HepG2 (cell line): ENCODE results near the gene CORO7. TPM values are rescaled to one million over a fixed set of nuclear protein-coding genes. Genes with fewer than 3 reads are reported as not detected.

Experiments
- ELF3 ChIP-seq: IDR thresholded peaks from 2 replicates; pipeline ENCODE4 v1.6.1; 2016; ENCODE audit warnings: missing genetic modification reagents, missing compliant biosample characterization
- EP300 ChIP-seq, 3 experiments: sonication (generic) in 1 of 3; formaldehyde crosslinking in 1 of 3; IDR thresholded peaks; 2 replicates each; pipeline versions ENCODE4 v1.5.1 to v1.6.1; 2011 to 2020; ENCODE audit warnings: low read depth in 2 of 3, low read length in 2 of 3, borderline replicate concordance in 1 of 3, improper control_type of control experiment in 1 of 3, mild to moderate bottlenecking in 1 of 3, missing genetic modification reagents in 1 of 3, moderate library complexity in 1 of 3
- ESRRA ChIP-seq: sonication (generic); formaldehyde crosslinking; IDR thresholded peaks from 2 replicates; pipeline ENCODE4 v1.5.1; 2020; ENCODE audit warnings: mild to moderate bottlenecking, low read depth, missing genetic modification reagents
- KDM2A ChIP-seq: sonication (generic); formaldehyde crosslinking; IDR thresholded peaks from 2 replicates; pipeline ENCODE4 v1.4.0; 2020; ENCODE audit warnings: low read depth, missing genetic modification reagents, borderline replicate concordance
- KLF16 ChIP-seq, 2 experiments: sonication (generic) in 1 of 2; formaldehyde crosslinking in 1 of 2; IDR thresholded peaks; 2 replicates each; pipeline versions ENCODE4 v1.6.1 to v1.8.0; 2016 to 2023; ENCODE audit warnings: missing genetic modification reagents in 2 of 2, missing compliant biosample characterization in 1 of 2
- MAFF ChIP-seq: IDR thresholded peaks from 2 replicates; pipeline ENCODE4 v1.6.1; 2011; ENCODE audit warnings: low read depth, low read length, improper control_type of control experiment
- MIER3 ChIP-seq: IDR thresholded peaks from 2 replicates; pipeline ENCODE4 v1.6.1; 2016; ENCODE audit warnings: missing compliant biosample characterization, borderline replicate concordance
- RARG ChIP-seq: sonication (generic); formaldehyde crosslinking; IDR thresholded peaks from 2 replicates; pipeline ENCODE4 v1.4.0; 2020; ENCODE audit warnings: low read depth, mild to moderate bottlenecking, missing genetic modification reagents
- SOX6 ChIP-seq, 2 experiments: fragments of 450-650 bp in 1 of 2; sonication (generic) in 1 of 2; formaldehyde crosslinking in 1 of 2; IDR thresholded peaks; 2 replicates each; pipeline versions ENCODE4 v1.4.0 to v1.6.1; 2017 to 2020; ENCODE audit warnings: antibody characterized with exemption in 1 of 2, mild to moderate bottlenecking in 1 of 2, missing genetic modification reagents in 1 of 2
- TBX2 ChIP-seq: sonication (generic); formaldehyde crosslinking; IDR thresholded peaks from 2 replicates; pipeline ENCODE4 v1.5.0; 2020; ENCODE audit warnings: missing genetic modification reagents, mild to moderate bottlenecking, borderline replicate concordance
- ZNF143 ChIP-seq: sonication (generic); formaldehyde crosslinking; IDR thresholded peaks from 2 replicates; pipeline ENCODE4 v1.4.0; 2020; ENCODE audit warnings: missing genetic modification reagents
- ZNF44 ChIP-seq: sonication (generic); formaldehyde crosslinking; IDR thresholded peaks from 2 replicates; pipeline ENCODE4 v1.5.1; 2020; ENCODE audit warnings: mild to moderate bottlenecking, missing genetic modification reagents
- ZNF546 ChIP-seq: sonication (generic); formaldehyde crosslinking; conservative IDR thresholded peaks from 2 replicates; pipeline ENCODE4 v1.8.1; 2023; ENCODE audit warnings: mild to moderate bottlenecking, missing genetic modification reagents
- ZNF562 ChIP-seq: sonication (generic); formaldehyde crosslinking; IDR thresholded peaks from 2 replicates; pipeline ENCODE4 v1.8.0; 2022; ENCODE audit warnings: missing genetic modification reagents, borderline replicate concordance
- ZNF766 ChIP-seq: sonication (generic); formaldehyde crosslinking; IDR thresholded peaks from 2 replicates; pipeline ENCODE4 v1.5.0; 2020; ENCODE audit warnings: missing genetic modification reagents, borderline replicate concordance
- polyA plus RNA-seq, 8 experiments: library from polyadenylated mRNA; depleted of rRNA in 3 of 8; stranded (reverse) in 7 of 8; unstranded in 1 of 8; fragments of >200 nt; fragmentation: Illumina TruSeq in 4 of 8; extraction: Trizol in 4 of 8; gene quantifications; 2 replicates each; pipeline versions ENCODE4 v1.2.1 to v1.2.3, GENCODE V29; 2011 to 2016; ENCODE audit warnings: low read depth in 4 of 8, missing spikeins in 1 of 8, mixed read lengths in 1 of 8; ENCODE audit not compliant: insufficient read depth in 1 of 8
- total RNA-seq, 5 experiments: library from RNA; depleted of rRNA; stranded (reverse); fragments of >200 nt; fragmentation: Illumina TruSeq; extraction: Trizol; gene quantifications; 2 replicates each; pipeline ENCODE4 v1.2.3, GENCODE V29; 2016; ENCODE audit warnings: low read depth in 1 of 5
- TF ChIP-seq, protein P1 (sequence below): sonication (generic); formaldehyde crosslinking; conservative IDR thresholded peaks from 2 replicates; pipeline ENCODE4 v1.4.0; 2020; ENCODE audit warnings: missing genetic modification reagents
- TF ChIP-seq, protein P2 (sequence below): sonication (generic); formaldehyde crosslinking; IDR thresholded peaks from 2 replicates; pipeline ENCODE4 v1.4.0; 2020; ENCODE audit warnings: missing genetic modification reagents, mild to moderate bottlenecking, borderline replicate concordance
- TF ChIP-seq, protein P3 (sequence below): IDR thresholded peaks from 2 replicates; pipeline ENCODE4 v1.6.1; 2016; ENCODE audit warnings: mild to moderate bottlenecking
- TF ChIP-seq, protein P4 (sequence below): sonication (generic); formaldehyde crosslinking; IDR thresholded peaks from 2 replicates; pipeline ENCODE4 v1.4.0; 2020; ENCODE audit warnings: low read depth, mild to moderate bottlenecking, missing genetic modification reagents
- TF ChIP-seq, protein P5 (sequence below): sonication (generic); formaldehyde crosslinking; IDR thresholded peaks from 2 replicates; pipeline ENCODE4 v1.4.0; 2020; ENCODE audit warnings: missing genetic modification reagents, low read depth, mild to moderate bottlenecking, borderline replicate concordance

CORO7 gene
- total and polyA plus RNA-seq, 2 of the 13 experiments (the other 11 are each of a cell fraction or from before 2014, with no cell fraction given) = 9.9 to 14.3 TPM

DNA sequence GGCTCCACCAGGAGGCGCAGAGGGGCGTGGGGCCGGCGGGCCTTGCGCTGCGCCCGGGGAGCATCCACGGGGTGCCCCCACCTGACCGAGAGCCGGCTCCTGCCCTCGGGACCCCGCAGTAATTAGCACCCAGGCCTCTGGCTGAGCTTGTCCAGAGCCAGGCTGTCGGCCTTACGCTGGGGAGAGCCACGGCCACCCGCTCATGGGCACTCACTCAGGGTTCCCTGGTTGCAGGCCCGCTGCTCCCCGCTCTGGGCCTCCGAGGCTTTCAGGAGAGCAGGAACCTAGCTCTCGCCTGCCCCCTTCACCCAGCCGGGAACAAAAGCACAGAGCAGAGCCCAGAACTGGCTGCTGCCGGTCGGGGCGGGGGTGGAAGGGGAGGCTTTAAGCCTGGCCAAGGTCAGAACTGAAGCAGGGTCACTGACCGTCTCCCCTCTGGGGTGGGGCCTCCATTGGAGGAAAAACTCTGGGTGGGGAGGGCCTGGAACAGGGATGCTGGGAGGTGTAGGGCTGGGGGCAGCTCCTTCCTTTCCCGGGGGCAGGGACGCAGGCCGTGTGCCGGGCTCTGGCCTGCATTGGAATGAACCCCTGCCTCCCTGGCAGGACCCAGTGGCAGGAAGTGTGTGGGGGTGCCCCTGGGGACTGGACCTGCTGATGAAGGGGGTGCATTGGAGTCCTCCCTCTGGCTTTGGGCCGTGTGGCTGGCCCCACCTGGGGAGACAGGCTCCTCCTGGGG, 88.2 kb downstream of the CORO7 start (continued):
- no peak; the same call in 1 of the 2 replicates for TF ChIP-seq MIER3
- peak; percentile 93 for TF ChIP-seq ESRRA (CRISPR knock-in tag)
- TF ChIP-seq ZNF143 (CRISPR knock-in tag) = peak; percentile 35
- TF ChIP-seq KLF16 (CRISPR knock-in tag; IDR thresholded peaks at IDR 0.05) = peak in 1 of 2 experiments; percentile 49; a peak in 1 of 4 replicates
- TF ChIP-seq, protein P1, sequence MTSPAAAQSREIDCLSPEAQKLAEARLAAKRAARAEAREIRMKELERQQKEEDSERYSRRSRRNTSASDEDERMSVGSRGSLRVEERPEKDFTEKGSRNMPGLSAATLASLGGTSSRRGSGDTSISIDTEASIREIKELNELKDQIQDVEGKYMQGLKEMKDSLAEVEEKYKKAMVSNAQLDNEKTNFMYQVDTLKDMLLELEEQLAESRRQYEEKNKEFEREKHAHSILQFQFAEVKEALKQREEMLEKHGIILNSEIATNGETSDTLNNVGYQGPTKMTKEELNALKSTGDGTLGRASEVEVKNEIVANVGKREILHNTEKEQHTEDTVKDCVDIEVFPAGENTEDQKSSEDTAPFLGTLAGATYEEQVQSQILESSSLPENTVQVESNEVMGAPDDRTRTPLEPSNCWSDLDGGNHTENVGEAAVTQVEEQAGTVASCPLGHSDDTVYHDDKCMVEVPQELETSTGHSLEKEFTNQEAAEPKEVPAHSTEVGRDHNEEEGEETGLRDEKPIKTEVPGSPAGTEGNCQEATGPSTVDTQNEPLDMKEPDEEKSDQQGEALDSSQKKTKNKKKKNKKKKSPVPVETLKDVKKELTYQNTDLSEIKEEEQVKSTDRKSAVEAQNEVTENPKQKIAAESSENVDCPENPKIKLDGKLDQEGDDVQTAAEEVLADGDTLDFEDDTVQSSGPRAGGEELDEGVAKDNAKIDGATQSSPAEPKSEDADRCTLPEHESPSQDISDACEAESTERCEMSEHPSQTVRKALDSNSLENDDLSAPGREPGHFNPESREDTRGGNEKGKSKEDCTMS = no peak; the same call in 1 of the 2 replicates
- no peak for TF ChIP-seq ZNF562 (CRISPR knock-in tag)
- TF ChIP-seq ZNF44 (CRISPR knock-in tag) = 0 out of 2 replicates have a peak, but pooled peaks have one; percentile 14
- TF ChIP-seq, protein P2, sequence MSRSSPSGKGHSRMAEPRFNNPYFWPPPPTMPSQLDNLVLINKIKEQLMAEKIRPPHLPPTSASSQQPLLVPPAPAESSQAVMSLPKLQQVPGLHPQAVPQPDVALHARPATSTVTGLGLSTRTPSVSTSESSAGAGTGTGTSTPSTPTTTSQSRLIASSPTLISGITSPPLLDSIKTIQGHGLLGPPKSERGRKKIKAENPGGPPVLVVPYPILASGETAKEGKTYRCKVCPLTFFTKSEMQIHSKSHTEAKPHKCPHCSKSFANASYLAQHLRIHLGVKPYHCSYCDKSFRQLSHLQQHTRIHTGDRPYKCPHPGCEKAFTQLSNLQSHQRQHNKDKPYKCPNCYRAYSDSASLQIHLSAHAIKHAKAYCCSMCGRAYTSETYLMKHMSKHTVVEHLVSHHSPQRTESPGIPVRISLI = no peak
- peak; percentile 47; the same call in 1 of the 2 replicates for TF ChIP-seq ZNF766 (CRISPR knock-in tag)
- TF ChIP-seq, protein P3, sequence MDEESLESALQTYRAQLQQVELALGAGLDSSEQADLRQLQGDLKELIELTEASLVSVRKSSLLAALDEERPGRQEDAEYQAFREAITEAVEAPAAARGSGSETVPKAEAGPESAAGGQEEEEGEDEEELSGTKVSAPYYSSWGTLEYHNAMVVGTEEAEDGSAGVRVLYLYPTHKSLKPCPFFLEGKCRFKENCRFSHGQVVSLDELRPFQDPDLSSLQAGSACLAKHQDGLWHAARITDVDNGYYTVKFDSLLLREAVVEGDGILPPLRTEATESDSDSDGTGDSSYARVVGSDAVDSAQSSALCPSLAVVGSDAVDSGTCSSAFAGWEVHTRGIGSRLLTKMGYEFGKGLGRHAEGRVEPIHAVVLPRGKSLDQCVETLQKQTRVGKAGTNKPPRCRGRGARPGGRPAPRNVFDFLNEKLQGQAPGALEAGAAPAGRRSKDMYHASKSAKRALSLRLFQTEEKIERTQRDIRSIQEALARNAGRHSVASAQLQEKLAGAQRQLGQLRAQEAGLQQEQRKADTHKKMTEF (CRISPR knock-in tag) = peak; percentile 77
- TF ChIP-seq EP300 (IDR thresholded peaks at IDR 0.05; ENCODE audit: low read depth in 2 of 2, low read length in 2 of 2) = 0 out of 4 replicates have a peak, but pooled peaks of 1 of the 2 experiments have one; percentile 23
- no peak for TF ChIP-seq EP300 (CRISPR knock-in tag; IDR thresholded peaks at IDR 0.05; ENCODE audit: borderline replicate concordance)
- TF ChIP-seq, protein P4, sequence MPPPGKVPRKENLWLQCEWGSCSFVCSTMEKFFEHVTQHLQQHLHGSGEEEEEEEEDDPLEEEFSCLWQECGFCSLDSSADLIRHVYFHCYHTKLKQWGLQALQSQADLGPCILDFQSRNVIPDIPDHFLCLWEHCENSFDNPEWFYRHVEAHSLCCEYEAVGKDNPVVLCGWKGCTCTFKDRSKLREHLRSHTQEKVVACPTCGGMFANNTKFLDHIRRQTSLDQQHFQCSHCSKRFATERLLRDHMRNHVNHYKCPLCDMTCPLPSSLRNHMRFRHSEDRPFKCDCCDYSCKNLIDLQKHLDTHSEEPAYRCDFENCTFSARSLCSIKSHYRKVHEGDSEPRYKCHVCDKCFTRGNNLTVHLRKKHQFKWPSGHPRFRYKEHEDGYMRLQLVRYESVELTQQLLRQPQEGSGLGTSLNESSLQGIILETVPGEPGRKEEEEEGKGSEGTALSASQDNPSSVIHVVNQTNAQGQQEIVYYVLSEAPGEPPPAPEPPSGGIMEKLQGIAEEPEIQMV (CRISPR knock-in tag) = 0 out of 2 replicates have a peak, but pooled peaks have one; percentile 21
- TF ChIP-seq SOX6 (IDR thresholded peaks at IDR 0.05) = no peak
- TF ChIP-seq SOX6 (CRISPR knock-in tag; IDR thresholded peaks at IDR 0.05) = peak; percentile 84
- TF ChIP-seq ELF3 (CRISPR knock-in tag) = peak; percentile 68
- no peak for TF ChIP-seq RARG
- TF ChIP-seq, protein P5, sequence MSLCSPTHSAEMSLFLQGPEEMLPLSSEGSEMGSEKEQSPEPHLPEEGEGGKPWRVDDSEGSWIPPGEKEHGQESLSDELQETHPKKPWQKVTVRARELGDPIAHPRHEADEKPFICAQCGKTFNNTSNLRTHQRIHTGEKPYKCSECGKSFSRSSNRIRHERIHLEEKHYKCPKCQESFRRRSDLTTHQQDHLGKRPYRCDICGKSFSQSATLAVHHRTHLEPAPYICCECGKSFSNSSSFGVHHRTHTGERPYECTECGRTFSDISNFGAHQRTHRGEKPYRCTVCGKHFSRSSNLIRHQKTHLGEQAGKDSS (CRISPR knock-in tag) = peak; percentile 71; the same call in 1 of the 2 replicates
- TF ChIP-seq TBX2 = peak; percentile 64
- TF ChIP-seq MAFF = no peak
- peak; percentile 83; the same call in 1 of the 2 replicates for TF ChIP-seq KDM2A (CRISPR knock-in tag)
- TF ChIP-seq ZNF546 = peak; percentile 60; the same call in 1 of the 2 replicates
